ENCODE data around the gene MAGEA8. TPM values are rescaled to one million over a fixed set of nuclear protein-coding genes. Genes with fewer than 3 reads are reported as not detected.
A peak's percentile ranks its signal among the peaks of the same experiment; 100 is the strongest.

The MAGEA8 gene
- total and polyA plus RNA-seq, 9 of the 15 experiments (the other 6 are each of a cell fraction or from before 2014, with no cell fraction given): 0.49 to 4.6 (median 1.9) TPM

GRCh38 chrX:149910178-149910695, 29.3 kb downstream of the MAGEA8 start:
- H3K9me1 ChIP-seq (ENCODE audit: control insufficient read depth, insufficient read depth, low read length): no peaks in the 10 kb centered on the region
- TF ChIP-seq SIRT6 (IDR thresholded peaks at IDR 0.05; ENCODE audit: low read depth, low read length) (no peak), ZNF707 (CRISPR knock-in tag; conservative IDR thresholded peaks at IDR 0.05) (no peak), NR2C2 (CRISPR knock-in tag; IDR thresholded peaks at IDR 0.05) (no peak), NR2C2 (tag; IDR thresholded peaks at IDR 0.05) (no peak), HEY1 (CRISPR knock-in tag; IDR thresholded peaks at IDR 0.05; ENCODE audit: borderline replicate concordance) (no peak), GABPB1 (CRISPR knock-in tag; IDR thresholded peaks at IDR 0.05) (no peak)
- TF ChIP-seq, protein P1, sequence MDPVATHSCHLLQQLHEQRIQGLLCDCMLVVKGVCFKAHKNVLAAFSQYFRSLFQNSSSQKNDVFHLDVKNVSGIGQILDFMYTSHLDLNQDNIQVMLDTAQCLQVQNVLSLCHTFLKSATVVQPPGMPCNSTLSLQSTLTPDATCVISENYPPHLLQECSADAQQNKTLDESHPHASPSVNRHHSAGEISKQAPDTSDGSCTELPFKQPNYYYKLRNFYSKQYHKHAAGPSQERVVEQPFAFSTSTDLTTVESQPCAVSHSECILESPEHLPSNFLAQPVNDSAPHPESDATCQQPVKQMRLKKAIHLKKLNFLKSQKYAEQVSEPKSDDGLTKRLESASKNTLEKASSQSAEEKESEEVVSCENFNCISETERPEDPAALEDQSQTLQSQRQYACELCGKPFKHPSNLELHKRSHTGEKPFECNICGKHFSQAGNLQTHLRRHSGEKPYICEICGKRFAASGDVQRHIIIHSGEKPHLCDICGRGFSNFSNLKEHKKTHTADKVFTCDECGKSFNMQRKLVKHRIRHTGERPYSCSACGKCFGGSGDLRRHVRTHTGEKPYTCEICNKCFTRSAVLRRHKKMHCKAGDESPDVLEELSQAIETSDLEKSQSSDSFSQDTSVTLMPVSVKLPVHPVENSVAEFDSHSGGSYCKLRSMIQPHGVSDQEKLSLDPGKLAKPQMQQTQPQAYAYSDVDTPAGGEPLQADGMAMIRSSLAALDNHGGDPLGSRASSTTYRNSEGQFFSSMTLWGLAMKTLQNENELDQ (CRISPR knock-in tag; IDR thresholded peaks at IDR 0.05; ENCODE audit: borderline replicate concordance): no peak
- TF ChIP-seq, protein P2, sequence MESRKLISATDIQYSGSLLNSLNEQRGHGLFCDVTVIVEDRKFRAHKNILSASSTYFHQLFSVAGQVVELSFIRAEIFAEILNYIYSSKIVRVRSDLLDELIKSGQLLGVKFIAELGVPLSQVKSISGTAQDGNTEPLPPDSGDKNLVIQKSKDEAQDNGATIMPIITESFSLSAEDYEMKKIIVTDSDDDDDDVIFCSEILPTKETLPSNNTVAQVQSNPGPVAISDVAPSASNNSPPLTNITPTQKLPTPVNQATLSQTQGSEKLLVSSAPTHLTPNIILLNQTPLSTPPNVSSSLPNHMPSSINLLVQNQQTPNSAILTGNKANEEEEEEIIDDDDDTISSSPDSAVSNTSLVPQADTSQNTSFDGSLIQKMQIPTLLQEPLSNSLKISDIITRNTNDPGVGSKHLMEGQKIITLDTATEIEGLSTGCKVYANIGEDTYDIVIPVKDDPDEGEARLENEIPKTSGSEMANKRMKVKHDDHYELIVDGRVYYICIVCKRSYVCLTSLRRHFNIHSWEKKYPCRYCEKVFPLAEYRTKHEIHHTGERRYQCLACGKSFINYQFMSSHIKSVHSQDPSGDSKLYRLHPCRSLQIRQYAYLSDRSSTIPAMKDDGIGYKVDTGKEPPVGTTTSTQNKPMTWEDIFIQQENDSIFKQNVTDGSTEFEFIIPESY (CRISPR knock-in tag; IDR thresholded peaks at IDR 0.05): peak; percentile 71
- no peak overlapping the region for H3K4me2 ChIP-seq (ENCODE audit: insufficient read depth, low read length)
- H3K9me3 ChIP-seq (replicated peaks; ENCODE audit: control insufficient read depth, insufficient read depth, low read depth, low read length): no peaks in the 10 kb centered on the region
- H3K4me1 ChIP-seq (replicated peaks in 1 of 2; ENCODE audit: control insufficient read depth in 2 of 2, insufficient read depth in 2 of 2, low read length in 2 of 2): no peaks in the 10 kb centered on the region; a peak in 1 of 5 replicates
- no peaks in the 10 kb centered on the region for H3K36me3 ChIP-seq (ENCODE audit: control insufficient read depth, insufficient read depth, low read length)
- CTCF ChIA-PET (ENCODE audit: low intra/inter-chr PET ratio): no interaction called here
- POLR2A ChIA-PET: no interaction called here
- H3K79me2 ChIP-seq (ENCODE audit: control insufficient read depth, insufficient read depth, low read length): no peaks in the 10 kb centered on the region
- DNase-seq (ENCODE audit: extremely low read depth in 1 of 4, low spot score in 3 of 4) (no peak), FAIRE-seq (no peak), ATAC-seq (peak; percentile 46)
- intact Hi-C loops (cut with micrococcal nuclease): no loop called here
- no peaks in the 10 kb centered on the region for H4K20me1 ChIP-seq (replicated peaks; ENCODE audit: control insufficient read depth, insufficient read depth, low read length)
- no peak overlapping the region for H3K4me3 ChIP-seq
- in situ Hi-C loops (cut with MboI): no loop called here
- WGBS (ENCODE audit: insufficient coverage, low coverage, missing lambda C conversion rate): 87% methylated on average over 8 of the region's 9 CpGs
- H3K27me3 ChIP-seq (ENCODE audit: control insufficient read depth in 2 of 2, insufficient read depth in 2 of 2, low read length in 2 of 2): no peaks in the 10 kb centered on the region
- no peak overlapping the region for H3K9ac ChIP-seq (ENCODE audit: insufficient read depth in 1 of 2, low read depth in 2 of 2, low read length in 2 of 2)
- BruUV-seq (replicated peaks): no TSS peak
- H2AFZ ChIP-seq (ENCODE audit: low read depth, low read length): peak overlapping the region; percentile 33; the same call in 1 of the 2 replicates
- no peak overlapping the region for H3K27ac ChIP-seq (ENCODE audit: extremely low read depth, low read depth, low read length)

All from K562 (cell line).